ENCODE results near the gene PROKR1. TPM values are rescaled to one million over a fixed set of nuclear protein-coding genes. Genes with fewer than 3 reads are reported as not detected.

PROKR1 gene
- total and polyA plus RNA-seq, 2 donors (not counting 1 experiment from before 2014, with no cell fraction given) = 0.01 TPM; not detected in 1

GRCh38 chr2:68605939-68606338 is 37.4 kb upstream of the PROKR1 start:
- H3K9me3 ChIP-seq (ENCODE audit: control extremely low read depth in 1 of 3, control insufficient read depth in 2 of 3, insufficient read depth in 1 of 3, low read length in 2 of 3) = peaks cover 3 to 12% (median 8%) of the 10 kb centered on the region in 3 donors
- no peaks in the 10 kb centered on the region for H3K27me3 ChIP-seq (replicated peaks in 1 of 4; ENCODE audit: control extremely low read depth in 1 of 4, control insufficient read depth in 3 of 4, insufficient read depth in 4 of 4, low read length in 3 of 4)
- no peaks in the 10 kb centered on the region for H3K79me2 ChIP-seq (ENCODE audit: control insufficient read depth, insufficient read depth, low read length)
- intact Hi-C loops (cut with micrococcal nuclease) = no loop called here
- peaks cover 9% of the 10 kb centered on the region for H3K9me3 Mint-ChIP-seq (ENCODE audit: insufficient read depth)
- no peak overlapping the region for H3K9ac ChIP-seq (ENCODE audit: low read length)
- H3K4me3 ChIP-seq (ENCODE audit: control extremely low read depth in 1 of 5, extremely low read depth in 1 of 5, insufficient read depth in 1 of 5, low read depth in 2 of 5, low read length in 4 of 5) = no peak overlapping the region
- no peak for TF ChIP-seq EZH2 (IDR thresholded peaks at IDR 0.05; ENCODE audit: borderline replicate concordance, insufficient read depth, low read depth, low read length, poor library complexity, severe bottlenecking)
- TF ChIP-seq CTCF (IDR thresholded peaks at IDR 0.05) = no peak
- H3K4me2 ChIP-seq (replicated peaks; ENCODE audit: low read depth, low read length, poor library complexity, severe bottlenecking) = no peak overlapping the region
- no CpG with 5 or more reads among the region's 1 CpG for WGBS (ENCODE audit: insufficient coverage)
- H3K4me1 ChIP-seq (ENCODE audit: control insufficient read depth in 2 of 2, insufficient read depth in 2 of 2, low read length in 2 of 2) = no peaks in the 10 kb centered on the region
- no peak overlapping the region for H3K27ac ChIP-seq (ENCODE audit: low read length in 2 of 2)
- H4K20me1 ChIP-seq (ENCODE audit: control insufficient read depth, insufficient read depth, low read length, poor library complexity, severe bottlenecking) = no peaks in the 10 kb centered on the region
- H3K4me3 Mint-ChIP-seq = no peak overlapping the region
- H3K4me1 Mint-ChIP-seq = no peaks in the 10 kb centered on the region
- H3K36me3 ChIP-seq (replicated peaks in 1 of 2; ENCODE audit: control extremely low read depth in 1 of 2, control insufficient read depth in 1 of 2, extremely low read depth in 1 of 2, insufficient read depth in 2 of 2, low read length in 1 of 2) = no peaks in the 10 kb centered on the region
- H3K27ac Mint-ChIP-seq = no peak overlapping the region
- no peak for DNase-seq
- no peak overlapping the region for H2AFZ ChIP-seq (ENCODE audit: insufficient read depth, low read depth, low read length, poor library complexity, severe bottlenecking)
- ChIA-PET CTCF (no interaction called here), POLR2A (no interaction called here)
- ATAC-seq (ENCODE audit: low read depth) = no peak
- H3K27me3 Mint-ChIP-seq = no peaks in the 10 kb centered on the region

DNA sequence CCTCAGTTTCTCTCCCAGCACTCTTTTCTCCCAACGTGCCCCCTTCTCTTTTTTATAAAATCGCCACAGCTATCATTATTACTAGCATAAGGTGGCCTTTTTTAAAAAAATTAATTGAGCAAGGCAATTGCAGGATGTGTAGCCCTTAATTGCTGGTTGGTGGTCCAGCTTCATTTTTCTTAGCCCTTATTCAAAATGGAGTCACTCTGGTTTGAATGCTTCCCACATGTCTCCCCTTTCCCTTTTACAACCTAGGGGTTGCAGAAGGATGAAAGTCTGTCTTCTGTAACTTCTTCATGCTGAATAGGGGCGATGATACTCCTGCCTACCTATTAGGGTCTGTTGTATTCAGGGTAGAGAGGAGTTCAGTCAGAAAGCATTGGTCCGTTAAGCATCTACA is 36.6 kb upstream of the PROKR1 start:
- TF ChIP-seq EZH2 (IDR thresholded peaks at IDR 0.05; ENCODE audit: borderline replicate concordance, insufficient read depth, low read depth, low read length, poor library complexity, severe bottlenecking) = no peak
- no peak for TF ChIP-seq CTCF (IDR thresholded peaks at IDR 0.05)
- Mint-ChIP-seq H3K4me3 (no peak overlapping the region), H3K27ac (no peak overlapping the region), H3K27me3 (no peaks in the 10 kb centered on the region), H3K9me3 (ENCODE audit: insufficient read depth) (peaks cover 9% of the 10 kb centered on the region), H3K4me1 (no peaks in the 10 kb centered on the region)
- Histone ChIP-seq H3K9me3 (ENCODE audit: control extremely low read depth in 1 of 3, control insufficient read depth in 2 of 3, insufficient read depth in 1 of 3, low read length in 2 of 3) (peaks cover 6 to 10% (median 9%) of the 10 kb centered on the region in 3 donors), H3K27me3 (replicated peaks in 1 of 4; ENCODE audit: control extremely low read depth in 1 of 4, control insufficient read depth in 3 of 4, insufficient read depth in 4 of 4, low read length in 3 of 4) (no peaks in the 10 kb centered on the region), H3K4me2 (replicated peaks; ENCODE audit: low read depth, low read length, poor library complexity, severe bottlenecking) (no peak overlapping the region), H3K4me1 (ENCODE audit: control insufficient read depth in 2 of 2, insufficient read depth in 2 of 2, low read length in 2 of 2) (no peaks in the 10 kb centered on the region), H4K20me1 (ENCODE audit: control insufficient read depth, insufficient read depth, low read length, poor library complexity, severe bottlenecking) (no peaks in the 10 kb centered on the region), H2AFZ (ENCODE audit: insufficient read depth, low read depth, low read length, poor library complexity, severe bottlenecking) (no peak overlapping the region), H3K36me3 (replicated peaks in 1 of 2; ENCODE audit: control extremely low read depth in 1 of 2, control insufficient read depth in 1 of 2, extremely low read depth in 1 of 2, insufficient read depth in 2 of 2, low read length in 1 of 2) (no peaks in the 10 kb centered on the region), H3K79me2 (ENCODE audit: control insufficient read depth, insufficient read depth, low read length) (no peaks in the 10 kb centered on the region), H3K27ac (ENCODE audit: low read length in 2 of 2) (no peak overlapping the region), H3K9ac (ENCODE audit: low read length) (no peak overlapping the region), H3K4me3 (ENCODE audit: control extremely low read depth in 1 of 5, extremely low read depth in 1 of 5, insufficient read depth in 1 of 5, low read depth in 2 of 5, low read length in 4 of 5) (no peak overlapping the region)
- no peak for ATAC-seq (ENCODE audit: low read depth)
- intact Hi-C loops (cut with micrococcal nuclease) = no loop called here
- ChIA-PET POLR2A (no interaction called here), CTCF (interaction anchor here (1.4 kb wide), 1 partner anchor 12 kb away, joined by 8 read pairs; no protein-coding TSS in a partner anchor)
- no peak for DNase-seq
- 93% methylated on average over 2 of the region's 4 CpGs for WGBS (ENCODE audit: insufficient coverage)

All from B cell (primary cell).